HG03460 (cell line): ENCODE results near the gene NINL.
"Not testable (repeated sequence)": the region's sequence is repeated elsewhere in the genome, so short reads cannot be mapped to it uniquely, and the experiment has no call there.

Experiments used
- ATAC-seq: cut with Tn5 transposase; IDR thresholded peaks from one replicate; pipeline ENCODE4 v1.9.1; 2021; ENCODE audit not compliant: unreplicated experiment

The NINL gene

DNA sequence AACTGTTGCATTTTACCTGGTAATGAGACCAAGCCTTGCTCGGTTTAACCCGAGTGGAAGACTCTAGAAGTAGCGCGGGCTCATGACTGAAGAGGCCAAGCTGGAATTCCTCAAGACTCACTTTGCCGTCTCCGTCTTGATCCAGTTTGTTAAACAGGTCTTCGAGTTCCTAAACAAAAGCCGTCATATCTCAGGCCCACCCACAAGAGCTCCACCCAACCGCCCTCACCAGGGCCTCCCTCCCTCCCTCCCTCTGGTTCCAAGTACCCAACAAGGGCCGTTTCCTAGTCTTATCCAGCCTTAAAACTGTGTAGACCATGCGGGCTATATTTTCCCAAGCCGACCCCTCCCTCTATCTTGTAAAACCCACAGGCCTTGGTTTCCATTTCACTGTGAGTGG is 81.4 kb downstream of the NINL start:
- ATAC-seq, result no peak

DNA sequence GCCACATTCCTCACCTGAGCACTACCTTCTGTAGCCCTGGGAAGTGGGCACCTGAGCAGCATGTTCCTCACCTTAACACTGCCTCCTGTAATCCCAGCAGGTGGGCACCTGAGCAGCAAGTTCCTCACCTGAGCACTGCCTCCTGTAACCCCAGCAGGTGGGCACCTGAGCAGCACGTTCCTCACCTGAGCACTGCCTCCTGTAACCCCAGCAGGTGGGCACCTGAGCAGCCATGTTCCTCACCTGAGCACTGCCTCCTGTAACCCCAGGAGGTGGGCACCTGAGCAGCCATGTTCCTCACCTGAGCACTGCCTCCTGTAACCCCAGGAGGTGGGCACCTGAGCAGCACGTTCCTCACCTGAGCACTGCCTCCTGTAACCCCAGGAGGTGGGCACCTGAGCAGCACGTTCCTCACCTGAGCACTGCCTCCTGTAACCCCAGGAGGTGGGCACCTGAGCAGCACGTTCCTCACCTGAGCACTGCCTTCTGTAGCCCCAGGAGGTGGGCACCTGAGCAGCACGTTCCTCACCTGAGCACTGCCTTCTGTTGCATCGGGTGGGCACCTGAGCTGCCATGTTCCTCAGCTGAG is 82.2 kb downstream of the NINL start:
- not testable (repeated sequence) for ATAC-seq

- ATAC-seq, result no peak
These were observed 84.4 kb downstream of the NINL start for GRCh38 chr20:25500880-25501351.

- no peak for ATAC-seq
These were observed 85.4 kb downstream of the NINL start for GRCh38 chr20:25499855-25500434.

- ATAC-seq, result no peak
These were observed 86.3 kb downstream of the NINL start for GRCh38 chr20:25499031-25499430.

DNA sequence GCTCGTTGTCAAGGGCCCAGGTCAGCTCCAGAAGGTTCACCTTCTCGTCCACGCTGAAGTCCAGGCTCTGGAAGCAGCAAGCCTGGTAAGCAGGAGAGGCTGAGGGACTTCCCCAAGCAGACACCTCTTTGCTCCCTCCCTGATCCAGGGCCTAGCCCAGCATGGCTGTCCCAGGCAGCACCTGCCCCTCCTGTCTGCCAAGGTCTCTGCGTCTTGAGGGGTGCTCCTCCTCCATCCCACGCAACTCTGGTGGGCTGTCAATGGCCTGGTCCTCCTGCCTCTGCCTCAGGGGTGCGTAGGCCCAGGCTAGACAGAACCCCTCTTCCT is 87.1 kb downstream of the NINL start:
- ATAC-seq, result no peak

GRCh38 chr20:25497586-25498279 is 87.6 kb downstream of the NINL start:
- no peak for ATAC-seq

GRCh38 chr20:25496968-25497401 is 88.3 kb downstream of the NINL start:
- no peak for ATAC-seq

DNA sequence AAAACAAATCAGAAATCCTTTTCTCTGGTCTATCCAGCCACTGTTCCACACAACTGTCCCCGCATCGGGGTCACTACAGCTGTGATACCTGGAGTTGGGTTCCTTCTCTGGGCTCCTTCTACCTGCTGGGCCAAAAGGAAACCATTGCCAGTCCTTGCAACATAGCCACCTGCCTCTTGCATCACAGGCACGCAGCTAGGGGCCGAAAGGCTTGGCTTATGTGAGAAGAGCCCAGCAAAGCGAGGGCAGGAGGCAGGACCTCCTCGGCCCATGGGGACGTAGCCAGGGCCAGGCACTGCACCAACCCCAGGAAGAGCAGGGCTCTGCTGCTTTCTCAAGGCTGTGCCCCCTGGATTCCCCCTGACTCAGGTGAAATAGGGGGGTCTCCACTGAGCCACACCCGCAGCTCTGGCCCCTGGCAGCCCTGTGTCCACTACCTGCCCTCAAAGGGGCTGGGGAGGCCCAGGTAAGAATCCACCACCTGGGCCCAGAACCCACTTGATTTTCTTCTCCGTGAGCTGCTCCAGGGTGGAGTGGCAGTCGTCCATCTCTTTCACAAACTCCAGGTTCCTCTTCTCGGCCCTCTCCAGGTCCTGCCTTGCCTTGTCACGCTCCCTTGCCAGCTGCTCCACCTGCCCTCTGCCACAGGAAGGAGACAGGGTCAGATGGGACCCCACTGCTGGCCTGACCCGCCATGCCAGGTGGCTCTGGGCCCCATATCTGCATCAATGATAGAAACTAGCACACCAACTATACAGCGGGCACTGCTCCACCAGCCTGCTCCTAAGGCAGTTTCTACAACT is 89.0 kb downstream of the NINL start:
- ATAC-seq, result no peak

GRCh38 chr20:25495189-25495824 is 90.0 kb downstream of the NINL start:
- ATAC-seq, result no peak

DNA sequence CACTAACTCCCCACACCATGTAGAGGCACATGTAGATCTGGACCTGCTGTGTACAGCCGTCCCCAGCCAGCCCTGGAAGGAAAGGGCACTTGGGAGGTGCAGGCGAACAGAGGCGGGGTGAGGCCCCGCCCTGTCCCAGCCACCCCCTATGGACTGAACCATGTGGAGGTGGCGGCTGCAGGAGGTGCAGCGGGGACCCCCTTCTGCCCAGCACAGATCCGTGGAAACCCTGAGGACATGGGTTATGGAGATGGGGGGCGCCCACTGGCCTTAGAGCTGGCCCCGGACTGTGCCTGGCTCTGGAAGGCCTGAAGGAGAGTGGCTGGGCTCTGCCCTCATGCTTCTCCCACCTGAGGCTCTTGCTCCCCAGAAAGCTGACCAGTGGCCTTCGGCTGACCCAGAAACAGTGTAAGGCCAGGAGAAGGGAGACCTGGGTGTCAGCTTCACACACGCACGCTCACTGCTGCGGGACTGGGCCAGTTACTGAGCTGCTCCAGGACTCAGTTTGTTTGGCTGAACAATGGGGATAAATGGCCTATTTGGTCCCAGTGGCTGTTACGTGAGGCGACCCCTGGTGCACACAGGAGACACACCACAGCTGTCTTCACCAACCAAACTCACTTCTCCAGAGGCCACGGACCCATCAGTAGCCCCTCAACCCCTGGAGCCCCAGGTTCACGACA is 90.7 kb downstream of the NINL start:
- no peak for ATAC-seq

DNA sequence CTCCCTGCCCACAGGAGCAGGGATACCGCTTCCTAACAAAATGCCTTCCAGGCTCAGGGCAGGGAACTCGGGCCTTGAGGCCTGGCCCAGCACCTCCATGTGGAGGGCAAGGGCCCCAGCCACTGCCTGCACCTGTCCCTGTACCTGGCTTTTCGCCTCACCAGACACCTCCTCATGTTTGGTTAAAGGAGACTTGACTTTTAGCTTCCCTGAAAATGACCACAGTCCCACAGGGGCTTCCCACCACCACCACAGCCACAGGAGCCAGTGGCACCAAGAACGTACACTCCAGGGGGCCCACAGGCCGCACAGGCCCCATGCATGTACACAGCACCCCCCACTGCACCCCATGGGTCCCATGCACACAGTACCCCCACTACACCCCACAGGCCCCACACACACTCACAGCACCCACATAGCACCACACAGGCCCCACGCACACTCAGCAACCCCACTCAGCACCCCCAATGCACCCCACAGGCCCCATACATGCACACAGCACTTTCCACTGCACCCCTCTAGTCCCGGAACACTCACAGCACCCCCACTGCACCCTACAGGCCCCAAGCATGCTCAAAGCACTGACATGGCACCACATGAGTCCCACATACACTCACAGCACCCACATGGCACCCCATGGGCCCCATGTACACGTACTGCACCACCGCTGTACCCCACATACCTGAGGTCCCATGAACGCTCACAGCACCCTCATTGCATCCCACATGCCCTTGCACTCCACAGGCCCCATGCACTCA is 91.4 kb downstream of the NINL start:
- no peak for ATAC-seq

DNA sequence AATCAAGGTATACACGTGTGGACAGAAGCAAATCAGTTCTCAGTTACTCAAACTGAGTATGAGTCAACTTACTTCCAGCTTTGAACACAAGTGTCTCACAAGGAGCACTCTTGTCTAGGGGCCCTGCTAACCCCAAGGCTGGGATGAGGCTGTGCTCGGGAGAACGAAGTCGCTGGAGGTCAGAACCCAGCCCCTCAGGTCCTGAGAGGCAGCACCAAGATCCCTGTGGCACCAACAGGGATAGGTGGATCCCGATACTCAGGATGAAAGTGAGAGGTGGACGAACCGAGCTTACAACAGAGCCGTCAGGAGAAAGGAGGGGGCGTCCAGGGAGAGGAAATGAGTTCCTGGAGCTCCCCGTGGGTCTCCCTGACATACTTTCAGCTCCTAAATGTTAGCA is 92.2 kb downstream of the NINL start:
- ATAC-seq, result no peak

DNA sequence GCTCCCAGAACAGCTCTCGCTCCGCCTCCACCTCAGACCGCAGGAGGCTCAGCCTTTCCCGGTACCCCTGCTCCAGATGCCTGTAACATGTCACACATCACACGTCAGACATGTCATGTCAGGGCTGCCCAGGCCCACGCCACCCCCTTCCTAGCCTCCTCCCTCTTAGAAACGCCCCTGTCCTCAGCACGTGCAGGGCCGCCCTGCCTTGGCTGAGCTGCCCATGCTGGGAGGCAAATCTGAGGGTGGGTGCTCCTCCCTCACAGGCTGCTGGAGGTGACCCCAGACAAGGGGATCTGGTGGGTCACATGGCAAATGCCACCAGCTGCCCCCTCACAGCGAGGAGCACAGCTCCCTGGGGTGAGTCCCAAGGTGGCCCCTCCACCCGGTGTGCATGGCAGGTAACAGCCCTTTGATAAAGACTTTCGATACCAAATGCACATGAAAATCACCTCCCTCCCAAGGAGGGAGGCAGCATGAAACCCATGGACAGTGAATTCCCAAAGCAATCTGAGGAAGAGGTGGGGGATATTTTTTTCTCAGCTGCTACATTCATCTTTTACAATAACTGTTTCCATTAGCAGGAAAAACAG is 93.8 kb downstream of the NINL start:
- ATAC-seq, result no peak

GRCh38 chr20:25490656-25491445 is 94.5 kb downstream of the NINL start:
- ATAC-seq, result no peak

- no peak for ATAC-seq
These were observed 96.0 kb downstream of the NINL start for GRCh38 chr20:25489221-25489871.

GRCh38 chr20:25487975-25488374 is 97.4 kb downstream of the NINL start:
- ATAC-seq, result no peak

DNA sequence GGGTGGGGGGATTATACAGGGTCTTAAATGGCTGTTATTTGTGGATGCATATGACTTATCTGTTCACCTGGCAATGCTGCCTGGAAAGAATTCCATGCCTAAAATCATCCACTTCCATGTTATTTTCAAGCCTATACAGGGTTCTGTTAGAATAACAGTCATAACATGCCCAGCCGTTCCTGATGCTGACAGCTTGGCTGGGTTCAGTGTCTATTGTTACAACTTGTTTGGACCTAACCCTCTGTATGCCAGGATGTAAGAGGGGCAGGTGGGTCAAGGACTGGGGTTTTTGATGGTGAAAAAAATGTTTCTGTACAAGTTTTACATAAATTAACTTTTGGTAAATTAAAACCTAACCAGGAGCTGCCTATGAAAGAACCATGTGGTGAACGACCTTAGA is 98.0 kb downstream of the NINL start:
- no peak for ATAC-seq
